ENCODE results near the gene LRRC57.

LRRC57 gene

GRCh38 chr15:42490671-42491538 lies 57.7 kb downstream of the LRRC57 start, which contains the start of gene ZNF106:
ZNF106 (minus strand) TSS chr15:42491141; CDS start chr15:42472289, 18,852 bp downstream.
- DNase-seq (ENCODE audit: low spot score), result peak; percentile 90

- no peak for DNase-seq (ENCODE audit: low spot score)
These were observed 58.3 kb downstream of the LRRC57 start for GRCh38 chr15:42490291-42490670.

Data from CD4-positive, alpha-beta T cell treated with Interleukin-6 at 100 ng/mL for 8 hours (primary cell).